Pancreas (tissue), 10 donors: ENCODE data around the gene USF3. TPM values are rescaled to one million over a fixed set of nuclear protein-coding genes. Genes with fewer than 3 reads are reported as not detected.

Source experiments
- ATAC-seq, 4 donors: fragments of 200-7000 bp; cut with Tn5 transposase; one replicate each; pipeline versions ENCODE4 v1.8.0 to v1.9.1; 2020; ENCODE audit warnings: mild to moderate bottlenecking in 4 of 4, moderate library complexity in 4 of 4
- DNase-seq, 6 donors: peaks; one replicate each; pipeline ENCODE4 v3.0.0-alpha.2; 2020
- FAIRE-seq: peaks from 2 replicates; lab custom pipeline; 2012; peaks lifted over from hg19 to GRCh38; lab: Jason Lieb, UNC
- H3K27ac ChIP-seq, 4 donors: fragments of 200-600 bp; sonication (generic); 1 replicate in 3 of 4; 2 replicates in 1 of 4; pipeline versions ENCODE4 v1.5.0 to v1.8.0; 2020
- H3K27me3 ChIP-seq, 4 donors: fragments of 200-600 bp; one replicate each; pipeline ENCODE4 v1.8.0; 2021
- H3K36me3 ChIP-seq, 3 donors: fragments of 200-600 bp; sonication (generic) in 1 of 3; one replicate each; pipeline versions ENCODE4 v1.5.0 to v1.8.0; 2020 to 2021
- H3K4me1 ChIP-seq, 3 donors: fragments of 200-600 bp; one replicate each; pipeline ENCODE4 v1.8.0; 2021
- H3K4me3 ChIP-seq, 4 donors: fragments of 200-600 bp; sonication (generic) in 2 of 4; one replicate each; pipeline versions ENCODE4 v1.5.0 to v1.8.0; 2020 to 2021
- H3K9me3 ChIP-seq, 4 donors: fragments of 200-600 bp; one replicate each; pipeline ENCODE4 v1.8.0; 2021
- CTCF ChIP-seq, 4 donors: fragments of 200-600 bp; sonication (generic) in 3 of 4; IDR thresholded peaks; one replicate each; pipeline versions ENCODE4 v1.5.0 to v1.8.0; 2021; ENCODE audit warnings: antibody characterized with exemption in 4 of 4
- WGBS, 2 donors: extraction: QIAGEN DNeasy Blood & Tissue Kit; methylation state at CpG; one replicate each; pipeline ENCODE4 v1.1.7; 2013; 5-methylcytosine and 5-hydroxymethylcytosine counted together
- intact Hi-C, 3 donors: fragments of 100-400 bp; cut with DNase I; formaldehyde crosslinking; loops; one replicate each; pipeline versions ENCODE4 v1.11.1 to v1.14.2; 2022
- polyA plus RNA-seq, 2 donors: library from polyadenylated mRNA; stranded (reverse); fragments of 200-250 nt; gene quantifications; one replicate each; pipeline ENCODE4 v1.2.3, GENCODE V29; 2013
- total RNA-seq, 6 donors: library from RNA; stranded (reverse); fragmentation: NEBNext Ultra II Directional in 4 of 6; extraction: Animal tissue kit (Norgen Biotek cat#: 25700) in 4 of 6; gene quantifications; one replicate each; pipeline versions ENCODE4 v1.2.1 to v1.2.4, GENCODE V29; 2021 to 2023
- donor health status: healthy with polysubstance abuse.
- donor health status: DM: no; HTN: no; CAD: no; lungs with moderate emphysema.
- donor health status: DM: no; HTN: no; CAD: no.
- donor health status: control.
- donor health status: control.
- donor health status: Bipolar disorder and iron deficiency.
- donor health status: DM: yes; HTN: yes; CAD: no.
- donor health status: DM: no; HTN: no; CAD: no.
- donor health status: DM: no; HTN: no; CAD: no.
- donor health status: DM: yes; HTN: yes; CAD: no.

Gene USF3
- total and polyA plus RNA-seq, 8 donors: 2.9 to 12.3 (median 9.0) TPM

DNA sequence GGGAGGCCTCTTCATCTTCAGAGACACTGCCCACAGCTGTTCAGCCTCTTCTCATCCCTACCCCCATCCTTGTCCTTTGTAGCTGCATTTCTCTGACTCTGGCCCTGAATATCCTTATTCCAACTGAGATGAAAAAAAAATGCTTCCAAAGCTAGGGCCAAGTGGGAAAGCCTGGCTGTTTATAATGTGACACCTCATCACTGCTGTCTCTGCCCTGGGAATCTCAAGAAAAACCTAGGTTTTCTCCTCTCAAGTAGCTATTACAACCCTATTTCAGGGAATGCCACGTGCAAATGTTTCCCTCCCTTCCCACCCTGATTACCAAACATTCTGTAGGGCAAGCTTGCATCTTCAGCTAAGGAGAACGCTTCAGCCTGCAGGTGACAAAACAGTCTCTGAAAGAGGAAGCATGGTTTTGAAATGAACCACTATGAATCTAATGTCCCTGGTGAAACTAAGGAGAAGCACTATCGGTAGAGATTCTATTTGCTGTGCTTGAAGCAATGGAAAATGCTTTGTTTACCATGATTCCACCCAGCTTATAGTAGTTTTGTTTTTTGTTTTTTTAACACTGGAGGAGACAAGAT, 65.4 kb downstream of the USF3 start:
- WGBS, 2 donors: 72 to 74% methylated on average over 3 of the region's 3 CpGs
- no peak for DNase-seq
- no peaks in the 10 kb centered on the region for H3K9me3 ChIP-seq
- FAIRE-seq: no peak
- no peaks in the 10 kb centered on the region for H3K27me3 ChIP-seq
- TF ChIP-seq CTCF (IDR thresholded peaks at IDR 0.05): no peak
- H3K4me3 ChIP-seq: no peak overlapping the region
- H3K36me3 ChIP-seq: no peaks in the 10 kb centered on the region
- no peak for ATAC-seq
- no peak overlapping the region for H3K27ac ChIP-seq
- H3K4me1 ChIP-seq: no peaks in the 10 kb centered on the region
- intact Hi-C loops: no loop called here

GRCh38 chr3:113629584-113630421, 66.6 kb downstream of the USF3 start:
- no peaks in the 10 kb centered on the region for H3K4me1 ChIP-seq
- H3K9me3 ChIP-seq: no peaks in the 10 kb centered on the region
- FAIRE-seq (no peak), ATAC-seq (no peak), DNase-seq (no peak)
- intact Hi-C loops: loop anchor here in 2 of 3 donors (5.0 to 10.0 kb wide), 2 partner anchors 133 to 135 kb away; no protein-coding TSS in a partner anchor
- H3K27ac ChIP-seq: no peak overlapping the region
- no peak overlapping the region for H3K4me3 ChIP-seq
- no peaks in the 10 kb centered on the region for H3K27me3 ChIP-seq
- no peak for TF ChIP-seq CTCF (IDR thresholded peaks at IDR 0.05)
- no peaks in the 10 kb centered on the region for H3K36me3 ChIP-seq
- 78 to 84% methylated on average over 16 of the region's 16 CpGs for WGBS, 2 donors

DNA sequence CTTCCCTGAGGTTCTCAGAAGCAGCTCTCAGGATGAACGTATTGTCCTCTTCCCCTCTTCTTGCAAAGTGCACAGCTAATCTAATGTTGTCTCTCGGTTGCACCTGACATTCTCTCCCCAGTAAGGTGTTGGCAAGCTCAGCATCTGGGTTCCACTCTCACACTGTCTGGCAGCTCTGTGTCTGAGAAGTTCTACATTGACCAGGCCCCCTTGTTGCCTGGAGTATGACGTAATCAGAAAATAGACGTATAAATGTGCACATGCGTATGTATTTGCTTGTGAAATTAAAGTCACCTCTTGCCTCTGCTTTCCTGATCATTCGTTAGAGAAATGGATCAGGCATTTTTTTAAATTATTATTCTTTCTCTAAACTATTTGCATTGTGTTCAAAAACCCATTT, 67.7 kb downstream of the USF3 start:
- no peak for FAIRE-seq
- no peaks in the 10 kb centered on the region for H3K36me3 ChIP-seq
- no peaks in the 10 kb centered on the region for H3K4me1 ChIP-seq
- intact Hi-C loops: loop anchor here in 2 of 3 donors (5.0 to 10.0 kb wide), 2 partner anchors 131 to 134 kb away; no protein-coding TSS in a partner anchor
- no peaks in the 10 kb centered on the region for H3K9me3 ChIP-seq
- no peak overlapping the region for H3K4me3 ChIP-seq
- no peak for ATAC-seq
- H3K27me3 ChIP-seq: no peaks in the 10 kb centered on the region
- no peak overlapping the region for H3K27ac ChIP-seq
- no peak for DNase-seq
- no peak for TF ChIP-seq CTCF (IDR thresholded peaks at IDR 0.05)
- WGBS, 2 donors: 79 to 83% methylated on average over 6 of the region's 6 CpGs

DNA sequence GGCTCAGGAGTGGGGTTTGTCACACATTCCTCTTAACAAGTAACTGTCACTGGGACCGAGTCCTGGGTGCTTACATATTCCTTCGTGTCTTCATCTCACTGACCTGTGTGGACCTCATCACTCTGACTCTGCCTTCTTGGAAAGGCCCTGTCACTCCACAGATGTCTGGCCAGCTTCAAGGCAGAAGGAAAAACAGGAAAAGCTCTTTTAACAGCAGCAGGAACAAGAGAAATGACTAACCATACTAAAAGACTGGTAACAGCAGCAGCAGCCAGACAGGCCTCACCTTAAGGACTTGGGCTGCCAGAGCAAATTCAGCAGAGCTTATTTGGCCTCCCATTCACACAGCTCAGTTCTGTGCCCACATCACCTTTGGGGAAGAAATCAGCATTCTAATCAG, 68.1 kb downstream of the USF3 start:
- DNase-seq (no peak), FAIRE-seq (no peak), ATAC-seq (no peak)
- intact Hi-C loops: loop anchor here in 2 of 3 donors (5.0 to 10.0 kb wide), 2 partner anchors 131 to 134 kb away; no protein-coding TSS in a partner anchor
- Histone ChIP-seq H3K4me3 (no peak overlapping the region), H3K36me3 (no peaks in the 10 kb centered on the region), H3K4me1 (no peaks in the 10 kb centered on the region), H3K27ac (no peak overlapping the region), H3K9me3 (no peaks in the 10 kb centered on the region), H3K27me3 (no peaks in the 10 kb centered on the region)
- 78 to 88% methylated on average over 2 of the region's 2 CpGs for WGBS, 2 donors
- TF ChIP-seq CTCF (IDR thresholded peaks at IDR 0.05): no peak
